Retina (tissue), 1 donor: ENCODE results near the gene MYO5A.
"Not testable (repeated sequence)": the region's sequence is repeated elsewhere in the genome, so short reads cannot be mapped to it uniquely, and the experiment has no call there.

Experiments
- DNase-seq: peaks from one replicate; pipeline ENCODE4 v3.0.0-alpha.2; 2016

The MYO5A gene

GRCh38 chr15:52459701-52460100 lies 69.0 kb downstream of the MYO5A start:
- not testable (repeated sequence) for DNase-seq

DNA sequence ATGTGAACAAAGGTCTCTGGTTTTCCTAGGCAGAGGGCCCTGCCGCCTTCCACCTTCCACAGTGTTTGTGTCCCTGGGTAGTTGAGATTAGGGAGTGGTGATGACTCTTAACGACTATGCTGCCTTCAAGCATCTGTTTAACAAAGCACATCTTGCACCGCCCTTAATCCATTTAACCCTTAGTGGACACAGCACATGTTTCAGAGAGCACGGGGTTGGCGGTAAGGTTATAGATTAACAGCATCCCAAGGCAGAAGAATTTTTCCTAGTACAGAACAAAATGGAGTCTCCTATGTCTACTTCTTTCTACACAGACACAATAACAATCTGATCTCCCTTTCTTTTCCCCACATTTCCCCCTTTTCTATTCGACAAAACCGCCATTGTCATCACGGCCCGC lies 69.4 kb downstream of the MYO5A start:
- DNase-seq = not testable (repeated sequence)

DNA sequence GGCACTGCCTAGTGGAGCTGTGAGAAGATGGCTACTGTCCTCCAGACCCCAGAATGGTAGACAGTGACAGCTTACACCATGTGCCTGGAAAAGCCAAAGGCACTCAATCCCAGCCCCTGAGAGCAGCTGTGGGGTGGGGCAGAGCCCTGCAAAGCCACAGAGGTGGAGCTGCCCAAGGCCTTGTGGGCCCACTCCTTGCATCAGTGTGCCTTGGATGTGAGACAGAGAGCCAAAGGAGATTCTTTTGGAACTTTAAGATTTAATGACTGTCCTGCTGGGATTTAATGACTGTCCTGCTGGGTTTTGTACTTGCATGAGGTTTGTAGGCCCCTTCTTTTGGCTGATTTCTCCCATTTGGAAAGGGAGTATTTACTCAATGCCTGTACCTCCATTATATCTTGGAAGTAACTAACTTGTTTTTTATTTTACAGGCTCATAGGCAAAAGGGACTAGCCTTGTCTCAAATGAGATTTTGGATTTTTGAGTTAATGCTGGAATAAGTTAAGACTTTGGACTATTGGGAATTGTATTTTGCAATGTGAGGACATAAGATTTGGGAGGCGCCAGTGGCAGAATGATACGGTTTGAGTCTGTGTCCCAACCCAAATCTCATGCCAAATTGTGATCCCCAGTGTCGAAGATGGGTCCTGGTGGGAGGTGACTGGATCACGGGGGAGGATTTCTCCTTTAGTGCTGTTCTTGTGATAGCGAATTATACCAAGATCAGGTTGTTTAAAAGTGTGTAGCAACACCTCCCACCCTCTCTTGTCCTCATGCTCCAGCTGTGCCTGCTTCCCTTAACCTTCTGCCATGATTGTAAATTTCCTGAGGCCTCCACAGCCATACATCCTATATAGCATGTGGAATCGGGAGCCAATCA lies 80.4 kb downstream of the MYO5A start:
- no peak for DNase-seq

DNA sequence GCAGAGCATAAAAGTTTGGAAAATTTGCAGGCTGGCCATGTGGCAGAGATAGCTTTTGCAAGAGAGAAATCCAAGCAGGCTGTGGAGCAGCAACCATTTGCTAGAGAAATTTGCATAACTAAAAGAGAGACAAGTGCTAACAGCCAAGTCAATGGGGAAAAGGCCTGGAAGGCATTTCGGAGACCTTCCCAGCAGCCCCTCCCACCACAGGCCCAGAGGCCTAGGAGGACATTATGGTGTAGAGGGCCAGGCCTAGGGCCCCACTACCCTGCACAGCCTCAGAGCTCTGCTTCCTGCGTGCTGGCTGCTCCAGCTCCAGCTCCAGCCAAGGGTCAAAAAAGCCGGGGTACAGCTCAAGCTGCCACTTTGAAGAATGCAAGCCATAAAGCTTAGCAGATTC lies 82.7 kb downstream of the MYO5A start:
- DNase-seq = no peak

- no peak for DNase-seq
These were observed 83.1 kb downstream of the MYO5A start for GRCh38 chr15:52445553-52445952.

GRCh38 chr15:52443205-52443604 lies 85.5 kb downstream of the MYO5A start:
- not testable (repeated sequence) for DNase-seq

DNA sequence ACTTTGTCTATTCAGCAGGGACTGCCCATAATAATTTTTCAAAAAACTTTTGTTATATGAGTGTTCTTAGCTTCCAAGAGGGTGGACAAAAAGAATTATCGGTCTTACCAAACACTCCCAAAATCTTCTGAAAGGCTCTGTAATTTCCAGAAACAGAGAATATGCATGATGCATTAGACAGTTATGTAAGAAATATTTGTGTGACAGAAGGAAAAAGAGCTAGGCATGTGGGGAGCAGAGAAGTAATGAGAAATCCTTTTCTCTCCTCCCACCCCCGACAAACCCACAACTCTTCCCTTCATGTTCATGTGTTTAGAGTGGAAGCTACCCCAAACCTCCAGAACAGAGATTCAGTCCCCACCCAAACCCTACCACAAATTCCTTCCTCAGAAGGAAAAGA lies 86.8 kb downstream of the MYO5A start:
- no peak for DNase-seq

DNA sequence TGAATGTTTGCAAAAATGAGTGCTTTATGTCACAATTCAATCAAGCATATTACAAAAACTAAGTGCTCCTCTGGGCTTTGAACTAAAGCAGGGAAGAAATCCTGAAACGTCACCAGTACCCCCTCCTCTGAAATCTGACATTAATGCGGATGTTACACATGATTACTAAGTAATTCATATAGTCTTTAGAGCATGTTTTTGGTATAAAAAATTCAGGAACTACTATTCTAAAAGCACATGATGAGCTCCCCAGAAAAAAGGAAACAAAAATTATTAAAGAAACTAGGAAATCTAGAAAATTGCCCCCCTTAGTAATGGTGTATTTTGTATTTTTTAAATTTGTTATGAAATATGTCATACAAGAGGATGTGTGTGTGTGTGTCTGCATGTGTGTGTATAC lies 87.7 kb downstream of the MYO5A start:
- DNase-seq = no peak

- no peak for DNase-seq
These were observed 88.3 kb downstream of the MYO5A start for GRCh38 chr15:52440414-52440813.

GRCh38 chr15:52439470-52439869 lies 89.2 kb downstream of the MYO5A start:
- no peak for DNase-seq

DNA sequence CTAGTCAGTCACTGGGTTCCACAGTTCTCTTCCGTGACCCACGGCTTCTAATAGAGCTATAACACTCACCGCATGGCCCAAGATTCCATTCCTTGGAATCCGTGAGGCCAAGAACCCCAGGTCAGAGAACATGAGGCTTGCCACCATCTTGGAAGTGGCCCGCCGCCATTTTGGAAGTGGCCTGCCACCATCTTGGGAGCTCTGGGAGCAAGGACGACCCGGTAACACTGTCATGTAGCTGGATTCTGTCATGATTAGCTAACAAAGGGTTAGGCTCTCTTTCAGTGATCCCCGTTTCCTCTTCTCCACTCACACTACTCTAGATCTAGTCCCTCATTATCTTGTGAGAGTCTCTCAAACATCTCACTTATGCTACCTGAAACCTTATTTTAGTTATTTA lies 89.6 kb downstream of the MYO5A start:
- not testable (repeated sequence) for DNase-seq

- DNase-seq = no peak
These were observed 90.6 kb downstream of the MYO5A start for GRCh38 chr15:52438047-52438446.

DNA sequence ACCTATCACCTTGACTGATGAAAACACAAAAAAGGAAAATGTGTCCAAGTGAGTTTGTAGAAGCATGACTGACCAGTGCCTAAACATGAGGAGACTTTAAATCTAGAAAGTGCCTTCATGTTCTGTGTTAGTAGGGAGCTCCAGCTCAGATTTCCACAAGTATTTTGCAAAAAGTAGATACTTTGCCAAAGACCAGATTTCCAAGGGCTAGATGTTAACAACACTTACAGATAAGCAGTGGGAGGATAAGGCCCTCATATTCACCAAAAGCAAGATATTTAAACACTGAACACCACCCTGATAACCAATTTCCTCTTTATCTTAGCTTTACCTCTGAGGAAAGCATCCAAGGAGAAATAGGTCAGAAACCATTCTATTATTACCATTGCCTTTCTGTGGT lies 91.0 kb downstream of the MYO5A start:
- DNase-seq = no peak

DNA sequence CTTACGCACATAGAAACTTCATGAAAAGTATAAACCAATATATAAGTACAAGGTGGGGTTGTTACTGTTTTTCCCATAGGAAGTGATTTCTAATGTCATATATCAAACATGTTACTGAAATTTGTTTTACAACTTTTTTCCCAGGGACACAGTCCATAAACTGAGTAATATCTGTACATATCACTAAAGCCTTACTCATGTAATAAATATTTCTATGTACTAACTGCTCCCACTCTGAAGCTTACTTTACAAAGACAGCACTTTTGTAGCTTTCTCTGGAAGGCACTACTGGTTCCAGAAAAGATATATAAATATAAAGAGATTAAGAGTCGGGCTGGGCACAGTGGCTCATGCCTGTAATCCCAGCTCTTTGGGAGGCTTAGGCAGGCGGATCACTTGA lies 91.7 kb downstream of the MYO5A start:
- no peak for DNase-seq

GRCh38 chr15:52434885-52435284 lies 93.8 kb downstream of the MYO5A start:
- DNase-seq = no peak

DNA sequence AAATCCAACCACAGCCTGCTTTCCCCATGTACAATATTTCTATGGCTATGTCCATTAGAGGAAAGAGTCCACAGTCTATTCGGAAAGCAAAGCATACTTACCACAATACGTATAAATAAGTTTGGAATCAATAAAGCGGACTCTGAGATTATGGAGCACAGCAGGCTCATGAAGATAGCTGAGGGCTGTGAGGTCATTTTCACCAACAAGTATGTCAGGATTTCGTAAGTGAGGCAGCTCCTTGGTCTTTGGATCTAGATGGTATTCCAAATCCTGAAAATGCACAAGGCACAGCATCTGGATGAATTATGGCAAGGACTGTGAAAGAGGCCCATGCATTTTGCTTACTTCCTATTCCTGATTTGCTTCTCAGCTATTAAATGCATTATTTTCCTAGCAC lies 100.4 kb downstream of the MYO5A start:
- DNase-seq = no peak

- DNase-seq = peak; percentile 36
These were observed 100.9 kb downstream of the MYO5A start for GRCh38 chr15:52427804-52428203.

DNA sequence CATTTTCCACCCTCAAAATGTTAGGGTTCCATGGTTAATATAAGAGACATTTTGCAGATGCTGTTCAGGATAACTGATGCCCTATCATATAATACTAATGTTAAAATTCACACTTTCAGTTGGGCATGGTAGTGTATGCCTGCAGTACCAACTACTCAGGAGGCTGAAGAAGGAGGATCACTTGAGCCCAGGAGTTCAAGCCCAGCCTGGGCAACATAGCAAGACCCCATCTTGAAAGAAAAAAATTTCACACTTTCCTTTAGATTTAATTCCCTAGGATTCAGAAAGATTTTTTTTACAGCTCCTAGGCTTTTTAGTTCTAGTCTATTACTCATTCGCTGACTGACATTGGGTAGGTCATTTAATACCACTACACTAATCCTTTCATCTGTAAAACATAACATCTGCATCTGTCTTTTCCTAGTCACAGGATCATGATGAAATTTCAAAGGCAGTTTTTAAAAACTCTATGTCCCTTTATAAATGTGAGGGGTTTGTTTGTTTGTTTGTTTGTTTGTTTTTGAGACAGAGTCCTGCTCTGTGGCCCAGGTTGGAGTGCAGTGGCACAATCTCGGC lies 103.7 kb downstream of the MYO5A start:
- DNase-seq = no peak

DNA sequence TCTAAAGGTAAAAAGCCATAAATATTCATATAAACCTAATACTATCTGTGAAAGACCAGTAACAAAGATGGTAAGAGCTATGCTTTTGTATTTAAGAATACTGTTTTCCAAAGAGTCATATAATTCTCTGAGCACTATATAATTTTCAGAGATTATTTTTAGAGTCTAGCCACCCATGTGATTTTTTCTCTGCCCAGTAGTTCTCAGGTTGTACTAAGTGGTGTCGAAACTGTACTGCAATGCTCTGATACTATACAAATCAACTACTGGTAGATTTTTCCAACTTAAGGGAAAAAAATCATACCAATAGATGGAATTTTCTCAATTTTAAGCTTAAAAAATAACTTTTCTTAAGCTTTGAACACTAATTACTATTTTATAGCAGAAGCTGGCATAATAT lies 104.8 kb downstream of the MYO5A start:
- no peak for DNase-seq

- no peak for DNase-seq
These were observed 106.7 kb downstream of the MYO5A start for GRCh38 chr15:52422001-52422400.

- DNase-seq = no peak
These were observed 107.7 kb downstream of the MYO5A start for GRCh38 chr15:52421029-52421428.

GRCh38 chr15:52419494-52419893 lies 109.2 kb downstream of the MYO5A start:
- no peak for DNase-seq

GRCh38 chr15:52417957-52418356 lies 110.7 kb downstream of the MYO5A start:
- DNase-seq = no peak

- DNase-seq = no peak
These were observed 111.2 kb downstream of the MYO5A start for GRCh38 chr15:52417521-52417920.

DNA sequence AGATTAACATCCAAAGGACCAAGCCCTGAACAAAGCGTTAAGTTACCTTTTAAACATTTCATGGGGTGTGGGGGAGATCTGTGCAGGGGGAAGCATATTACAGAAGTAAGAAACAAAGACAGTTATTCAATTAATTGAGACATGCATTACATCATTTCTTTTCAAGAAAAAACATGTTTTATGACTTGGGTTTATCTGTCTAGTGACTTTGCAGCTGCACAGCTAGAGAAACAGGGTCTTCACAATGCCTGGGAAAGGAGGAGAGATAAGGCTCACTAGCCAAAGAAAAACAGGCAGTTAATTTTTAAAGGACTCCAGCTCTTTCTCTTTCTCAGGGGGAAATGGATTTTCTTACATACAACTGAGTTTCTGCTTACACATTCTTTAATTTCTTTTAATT lies 112.1 kb downstream of the MYO5A start:
- DNase-seq = not testable (repeated sequence)
